ENCODE measurements around the gene SAMD1.

The SAMD1 gene

DNA sequence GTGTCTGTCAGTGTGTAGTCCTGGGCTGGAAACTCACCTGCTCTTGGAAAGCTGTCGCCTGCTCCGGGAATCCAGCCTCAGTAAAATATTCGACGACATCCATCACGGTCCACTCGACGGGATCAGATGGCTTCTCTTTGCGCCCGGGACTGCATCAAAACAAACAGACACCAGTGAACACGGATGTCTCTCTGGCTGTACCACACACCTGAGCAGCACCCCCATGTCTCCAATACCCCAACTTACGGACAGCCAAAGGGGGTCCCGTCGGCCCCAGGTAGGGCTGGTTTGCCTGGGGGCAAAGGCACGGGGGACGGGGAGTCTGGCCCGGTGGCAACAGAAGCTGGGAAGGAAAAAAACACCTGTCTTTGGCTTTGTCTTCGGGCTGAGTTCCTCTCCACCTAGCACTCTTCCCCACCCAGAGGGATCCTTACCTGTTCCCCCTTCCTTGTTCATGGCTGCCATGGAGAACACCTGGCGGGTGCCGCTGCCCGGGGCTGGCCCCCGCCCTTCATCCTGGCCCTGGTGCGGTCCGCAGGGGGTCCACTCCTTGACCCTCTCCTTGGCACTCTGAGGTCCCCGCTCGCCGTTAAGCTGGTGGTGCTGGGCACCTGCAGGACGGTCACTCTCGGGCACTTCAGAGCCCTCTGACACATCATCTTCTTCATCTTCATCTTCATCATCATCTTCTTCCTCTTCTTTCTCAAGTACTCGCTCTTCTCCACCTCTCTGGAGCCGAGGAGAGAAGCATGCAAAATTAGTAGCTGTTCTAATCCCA lies 1.7 kb downstream of the SAMD1 start:
- DNase-seq: no peak

DNA sequence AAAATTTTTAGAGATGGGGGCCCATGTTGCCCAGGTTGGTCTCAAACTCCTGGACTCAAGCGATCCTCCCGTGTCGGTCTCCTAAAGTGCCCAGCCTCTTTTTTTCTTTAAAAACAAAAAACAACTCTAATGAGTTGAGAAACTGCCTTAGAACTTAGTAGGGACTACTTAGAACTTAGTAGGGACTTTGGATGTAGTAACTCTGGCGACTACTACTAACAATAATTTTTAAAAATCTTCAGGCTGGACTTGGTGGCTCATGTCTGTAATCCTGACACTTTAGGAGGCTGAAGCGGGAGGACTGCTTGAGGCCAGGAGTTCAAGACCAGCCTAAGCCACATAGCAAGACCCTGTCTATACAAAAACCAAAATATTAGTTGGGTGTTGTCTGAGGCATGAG lies 4.5 kb downstream of the SAMD1 start:
- DNase-seq: no peak

DNA sequence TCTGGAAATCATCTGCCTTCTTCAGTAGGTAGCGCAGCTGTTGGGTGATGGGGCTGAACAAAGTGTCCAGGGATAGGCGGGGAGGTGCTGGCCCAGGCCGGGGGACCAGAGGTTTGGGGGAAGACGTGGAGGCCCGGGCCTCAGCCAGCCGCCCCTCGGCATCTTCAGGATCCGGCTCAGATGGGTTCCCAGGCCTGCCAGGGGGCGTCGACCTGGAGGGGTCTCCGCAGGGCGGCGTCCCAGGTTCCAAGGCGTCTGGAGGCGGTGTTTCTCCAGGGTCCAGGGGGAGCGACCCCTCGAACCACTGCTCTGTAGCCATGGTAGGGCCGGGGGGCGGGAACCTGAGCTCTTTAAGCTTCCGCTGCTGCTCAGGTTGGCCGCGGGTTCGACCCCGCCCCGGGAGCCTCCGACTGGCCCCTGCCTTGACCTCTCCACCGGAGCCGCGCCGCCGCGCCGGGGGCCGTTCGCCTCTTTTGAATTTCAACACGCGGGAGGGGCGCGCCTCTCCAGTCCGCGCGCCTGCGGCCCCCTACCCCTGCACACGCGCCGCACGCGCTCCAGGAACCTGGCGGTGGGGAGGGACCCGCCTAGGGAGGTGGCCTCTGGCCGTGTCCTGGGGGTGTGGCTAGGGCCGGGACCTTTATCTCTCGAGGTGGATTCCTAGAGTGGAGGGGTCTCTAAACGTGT lies 5.1 kb downstream of the SAMD1 start, which contains the start of gene C19orf67:
Gene C19orf67, minus strand, starts transcription at position 475 of the 687 bp plus-strand sequence. Its CDS starts 156 bp downstream, at position 319.
- DNase-seq: no peak

DNA sequence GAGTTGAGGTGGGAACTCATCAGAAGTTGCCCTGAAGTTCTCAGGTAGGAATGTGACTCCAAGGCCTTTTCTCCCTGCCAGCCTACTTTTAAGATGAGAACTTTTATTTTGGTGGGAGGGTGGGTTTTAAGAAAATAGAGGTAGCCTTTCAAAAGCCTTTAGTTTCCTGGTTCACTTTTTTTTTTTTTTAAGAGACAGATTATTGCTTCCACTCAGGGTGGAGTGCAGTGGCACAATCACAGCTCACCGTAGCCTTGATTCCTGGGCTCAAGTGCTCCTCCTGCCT lies 7.9 kb downstream of the SAMD1 start:
- DNase-seq: no peak

- DNase-seq: no peak
Measured at GRCh38 chr19:14081797-14082674, 8.5 kb downstream of the SAMD1 start.

DNA sequence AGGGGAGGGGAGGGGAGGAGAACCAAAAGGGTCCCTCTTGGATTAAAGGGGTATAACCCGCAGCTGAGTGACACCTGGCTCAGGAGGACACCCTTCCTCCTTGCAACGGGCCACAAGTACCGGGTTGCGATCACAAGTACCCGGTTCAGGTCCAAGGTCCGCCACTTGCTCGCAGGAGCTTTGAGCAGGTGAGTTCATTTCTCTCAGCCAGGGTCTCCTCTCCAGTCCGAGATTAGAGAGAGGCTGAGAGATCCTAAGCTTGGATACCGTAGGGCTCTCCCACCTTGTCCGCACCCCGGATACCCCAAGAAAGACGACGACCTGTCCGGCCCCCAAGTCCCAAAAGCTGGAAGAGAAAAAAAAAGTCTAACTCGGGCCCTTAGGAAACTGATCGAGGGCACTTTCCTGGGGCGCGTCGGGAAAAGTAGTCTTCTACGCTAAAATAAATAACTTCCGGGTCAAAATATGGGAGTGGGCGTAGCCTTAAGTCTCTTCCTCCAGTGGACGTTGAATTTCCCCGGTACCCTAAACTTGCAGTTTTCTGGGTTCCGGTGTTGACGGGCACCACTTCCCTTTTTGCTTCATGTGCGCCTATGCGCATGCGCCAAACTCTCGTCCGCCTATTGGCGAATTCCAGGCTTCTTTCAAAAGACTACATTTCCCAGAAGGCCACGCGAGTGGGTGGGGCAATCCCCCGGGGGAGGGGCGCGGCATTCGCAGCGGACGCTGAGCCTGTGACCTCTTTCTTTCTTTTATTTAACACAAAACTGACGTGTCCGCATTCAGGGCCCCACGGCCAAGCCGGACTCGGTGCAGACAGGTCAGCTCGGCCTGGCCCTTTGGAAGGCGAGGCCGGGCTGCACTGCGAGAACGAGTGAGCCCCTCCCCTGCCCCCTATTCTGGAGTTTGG lies 9.4 kb downstream of the SAMD1 start:
- peak; percentile 97 to 99 for DNase-seq

DNA sequence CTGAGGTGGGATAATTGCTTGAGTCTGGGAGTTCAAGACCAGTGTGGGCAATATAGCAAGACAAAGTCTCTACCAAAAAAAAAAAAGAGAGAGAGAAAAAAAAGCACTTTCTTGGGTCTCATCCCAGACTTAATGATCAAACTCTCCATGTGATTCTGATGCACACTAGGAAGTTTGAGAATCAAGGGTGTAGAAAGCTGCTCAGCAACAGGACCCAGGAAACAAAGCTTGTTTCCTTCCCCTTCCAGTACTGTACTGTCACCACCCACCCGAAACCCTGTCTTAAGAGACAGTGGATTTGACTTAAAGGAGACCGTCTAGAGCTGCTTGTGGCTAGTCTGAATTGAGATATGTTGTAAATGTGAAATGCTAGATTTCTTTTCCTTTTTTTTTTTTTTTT lies 12.1 kb downstream of the SAMD1 start:
- DNase-seq: no peak

DNA sequence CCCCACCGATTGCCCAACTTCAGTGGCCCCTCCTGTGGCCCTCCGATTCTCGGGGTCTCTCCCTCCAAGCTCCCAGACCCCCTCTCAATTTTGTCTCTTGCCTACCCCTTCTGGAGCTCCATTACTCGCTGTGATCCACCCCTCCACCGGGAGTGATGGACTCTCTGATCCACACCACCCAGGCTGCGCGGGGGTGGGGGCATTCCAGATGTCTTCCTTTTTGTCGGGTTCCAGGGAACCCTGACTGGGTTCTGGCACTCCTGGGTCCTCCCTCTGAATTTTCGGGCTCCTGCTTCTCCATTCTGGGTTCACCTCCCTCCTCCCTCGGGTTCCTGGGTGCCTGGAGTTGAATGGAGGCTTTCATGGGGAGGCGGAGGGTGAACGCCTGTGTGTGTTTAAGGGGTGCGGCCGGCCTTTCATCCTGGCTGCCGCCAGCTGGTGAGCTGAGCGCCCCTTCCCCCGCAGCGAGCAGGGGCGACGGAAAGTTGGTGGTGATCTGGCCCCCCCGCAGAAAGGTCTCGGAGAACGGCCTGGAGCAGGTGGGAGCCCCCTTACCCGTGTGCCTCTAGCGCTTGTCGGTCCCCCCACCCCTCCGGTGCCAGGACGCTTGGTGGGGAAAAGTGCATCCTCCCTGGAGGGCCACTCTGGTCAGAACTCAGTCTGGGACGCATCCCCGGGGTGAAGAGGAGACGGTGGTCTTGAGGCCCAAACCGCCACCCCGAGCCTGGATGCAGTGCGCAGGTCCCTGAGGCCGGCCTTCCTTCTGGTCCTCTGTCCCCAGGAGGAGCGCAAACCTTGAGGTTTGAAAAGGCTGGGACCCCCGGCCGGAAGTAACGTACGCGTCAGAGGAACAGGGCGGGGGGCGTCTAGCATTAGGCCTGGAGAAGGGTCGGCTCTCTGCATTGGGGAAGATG lies 16.4 kb downstream of the SAMD1 start:
- DNase-seq: peak in 1 of 2 experiments; percentile 41

GRCh38 chr19:14073261-14073924 lies 17.2 kb downstream of the SAMD1 start:
- peak; percentile 61 to 83 for DNase-seq

DNA sequence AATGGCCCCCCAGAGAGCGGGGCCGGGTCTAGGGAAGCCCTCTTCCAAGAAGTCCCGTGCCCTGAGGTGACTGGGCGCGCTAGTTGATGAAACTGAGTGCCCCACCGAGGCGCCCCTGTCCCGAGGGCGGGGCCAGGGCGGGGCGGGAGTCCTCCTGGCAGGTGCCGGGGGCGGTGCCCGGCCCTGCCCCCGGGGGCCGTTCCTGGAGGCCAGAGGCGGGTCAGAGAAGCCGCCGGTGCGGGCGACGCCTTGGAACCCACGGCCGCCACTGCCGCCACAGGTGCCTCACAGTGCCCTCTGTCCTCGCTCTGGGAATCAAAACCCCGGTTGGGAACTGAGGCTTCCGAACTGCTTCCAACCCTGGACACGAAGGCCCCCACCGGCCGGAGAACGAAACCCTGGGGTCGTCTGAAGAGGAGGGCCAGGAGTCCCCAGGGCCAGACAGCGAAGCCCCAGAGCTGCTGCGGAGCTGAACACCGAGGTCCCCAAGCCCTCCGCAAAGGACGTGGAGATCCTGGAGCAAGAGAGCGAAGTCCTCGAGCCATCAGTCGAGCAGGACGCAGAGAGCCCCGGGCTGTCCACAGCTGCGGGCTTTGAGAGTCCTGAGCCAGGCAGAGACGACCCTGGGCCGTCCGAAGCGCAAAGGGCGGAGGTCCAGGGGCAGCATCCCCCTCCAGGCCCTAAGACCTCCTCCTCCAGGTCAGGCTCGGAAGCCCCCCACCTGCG lies 17.9 kb downstream of the SAMD1 start, which contains the start of gene MISP3:
Gene MISP3, plus strand, starts transcription at position 252 of the 726 bp plus-strand sequence. CDS start 524 bp downstream, outside the sequence.
- peak in 1 of 2 experiments; percentile 54 for DNase-seq

GRCh38 chr19:14070268-14071050 lies 20.1 kb downstream of the SAMD1 start:
- no peak for DNase-seq

GRCh38 chr19:14066134-14066533 lies 24.4 kb downstream of the SAMD1 start:
- no peak for DNase-seq

GRCh38 chr19:14063105-14063504 lies 27.4 kb downstream of the SAMD1 start:
- no peak for DNase-seq

DNA sequence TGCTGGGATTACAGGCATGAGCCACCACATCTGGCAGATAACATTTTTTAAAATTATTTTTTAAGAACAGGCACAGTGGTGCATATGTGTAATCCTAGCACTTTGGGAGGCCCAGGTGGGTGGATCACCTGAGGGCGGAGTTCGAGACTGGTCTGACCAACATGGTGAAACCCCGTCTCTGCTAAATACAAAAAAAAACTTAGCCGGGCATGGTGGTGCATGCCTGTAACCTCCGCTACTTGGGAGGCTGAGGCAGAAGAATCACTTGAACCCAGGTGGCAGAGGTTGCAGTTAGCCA lies 28.0 kb downstream of the SAMD1 start:
- no peak for DNase-seq

GRCh38 chr19:14061751-14062557 lies 28.6 kb downstream of the SAMD1 start, which contains the start of gene PALM3:
PALM3 (minus strand) TSS chr19:14062076; CDS start chr19:14061980, 96 bp downstream.
- no peak for DNase-seq

- no peak for DNase-seq
Measured at GRCh38 chr19:14061081-14061749, 29.3 kb downstream of the SAMD1 start.

GRCh38 chr19:14059652-14060155 lies 30.8 kb downstream of the SAMD1 start:
- DNase-seq: no peak
